HG03196 (cell line): ENCODE data around the gene TEAD2.

Source experiments
- ATAC-seq: cut with Tn5 transposase; IDR thresholded peaks from one replicate; pipeline ENCODE4 v1.9.1; 2021; ENCODE audit not compliant: unreplicated experiment

The TEAD2 gene

DNA sequence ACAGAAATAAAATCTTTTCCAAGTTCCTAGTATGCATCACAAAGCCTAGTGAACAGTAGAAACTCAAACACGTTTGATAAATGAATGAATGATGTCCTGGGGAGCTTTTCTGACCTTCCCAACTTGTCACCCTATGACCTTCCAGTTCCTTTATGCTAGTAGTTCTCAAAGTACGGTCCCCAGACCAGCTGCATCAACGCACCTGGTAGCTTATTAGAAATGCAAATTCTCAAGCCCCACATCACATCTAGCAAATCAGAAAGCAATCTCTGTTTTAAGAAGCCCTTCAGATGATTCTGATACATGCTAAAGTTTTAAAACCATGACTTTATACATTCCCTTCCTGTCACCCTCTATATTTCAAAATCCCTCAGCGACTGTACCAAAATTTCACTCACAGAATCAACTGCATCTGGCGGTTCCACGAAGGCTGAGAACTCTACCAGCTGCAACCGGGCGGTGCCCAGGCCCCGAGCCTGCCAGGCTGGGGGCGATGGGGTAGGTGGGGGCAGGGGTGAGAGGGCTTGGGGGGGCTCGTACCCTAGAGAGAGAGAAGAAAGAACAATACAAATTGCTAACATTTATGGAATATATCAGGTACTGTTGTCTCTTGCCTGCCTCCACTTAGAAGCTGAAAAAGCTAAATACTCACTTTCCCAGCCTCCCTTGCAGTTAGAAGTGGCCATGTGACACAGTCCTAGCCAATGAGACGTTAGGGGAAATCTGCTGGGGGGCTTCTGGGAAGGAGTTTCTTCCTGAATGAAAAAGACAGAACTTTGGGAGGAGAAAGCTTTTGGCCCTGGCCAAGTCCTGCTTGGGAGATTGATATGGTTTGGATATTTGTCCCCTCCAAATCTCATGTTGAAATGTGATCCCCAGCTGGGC lies 13.7 kb downstream of the TEAD2 start:
- ATAC-seq: no peak

DNA sequence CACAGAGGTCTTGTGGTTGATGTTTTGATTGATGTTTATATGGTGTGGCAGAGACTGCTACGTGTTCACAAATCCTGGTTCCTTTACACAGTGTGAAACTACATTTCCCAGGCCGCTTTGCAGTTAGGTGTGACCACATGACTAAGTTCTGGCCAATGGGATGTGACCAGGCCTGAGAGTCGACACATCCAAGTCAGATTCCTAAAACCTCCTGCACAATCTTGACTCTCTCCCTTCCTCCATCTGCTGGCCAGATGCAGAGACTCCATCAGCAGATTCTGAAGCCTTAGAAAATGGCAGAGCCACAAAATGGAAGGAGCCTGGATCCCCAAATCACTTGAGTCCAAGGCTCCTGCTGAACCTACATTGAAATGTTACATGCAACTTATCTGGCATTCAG lies 14.4 kb downstream of the TEAD2 start:
- no peak for ATAC-seq

DNA sequence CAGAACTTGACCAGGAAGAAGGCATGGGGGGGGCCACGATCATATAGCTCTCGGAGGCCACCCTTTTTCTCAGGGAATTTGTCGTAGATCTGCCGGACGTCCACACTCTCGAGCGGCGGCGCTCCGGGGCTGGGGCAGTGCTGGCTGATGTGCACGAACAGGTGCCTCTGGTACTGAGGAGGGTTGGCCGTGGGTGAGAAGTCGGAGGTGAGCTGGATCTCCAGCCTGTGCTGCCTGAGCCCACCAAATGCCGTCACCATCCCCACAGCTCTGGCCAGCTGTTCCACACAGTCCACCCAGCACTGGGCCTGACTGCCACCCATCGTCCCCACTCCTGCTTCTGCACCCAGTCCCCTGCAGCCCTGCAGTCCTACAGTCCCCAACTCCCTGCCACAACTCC lies 15.0 kb downstream of the TEAD2 start:
- no peak for ATAC-seq

DNA sequence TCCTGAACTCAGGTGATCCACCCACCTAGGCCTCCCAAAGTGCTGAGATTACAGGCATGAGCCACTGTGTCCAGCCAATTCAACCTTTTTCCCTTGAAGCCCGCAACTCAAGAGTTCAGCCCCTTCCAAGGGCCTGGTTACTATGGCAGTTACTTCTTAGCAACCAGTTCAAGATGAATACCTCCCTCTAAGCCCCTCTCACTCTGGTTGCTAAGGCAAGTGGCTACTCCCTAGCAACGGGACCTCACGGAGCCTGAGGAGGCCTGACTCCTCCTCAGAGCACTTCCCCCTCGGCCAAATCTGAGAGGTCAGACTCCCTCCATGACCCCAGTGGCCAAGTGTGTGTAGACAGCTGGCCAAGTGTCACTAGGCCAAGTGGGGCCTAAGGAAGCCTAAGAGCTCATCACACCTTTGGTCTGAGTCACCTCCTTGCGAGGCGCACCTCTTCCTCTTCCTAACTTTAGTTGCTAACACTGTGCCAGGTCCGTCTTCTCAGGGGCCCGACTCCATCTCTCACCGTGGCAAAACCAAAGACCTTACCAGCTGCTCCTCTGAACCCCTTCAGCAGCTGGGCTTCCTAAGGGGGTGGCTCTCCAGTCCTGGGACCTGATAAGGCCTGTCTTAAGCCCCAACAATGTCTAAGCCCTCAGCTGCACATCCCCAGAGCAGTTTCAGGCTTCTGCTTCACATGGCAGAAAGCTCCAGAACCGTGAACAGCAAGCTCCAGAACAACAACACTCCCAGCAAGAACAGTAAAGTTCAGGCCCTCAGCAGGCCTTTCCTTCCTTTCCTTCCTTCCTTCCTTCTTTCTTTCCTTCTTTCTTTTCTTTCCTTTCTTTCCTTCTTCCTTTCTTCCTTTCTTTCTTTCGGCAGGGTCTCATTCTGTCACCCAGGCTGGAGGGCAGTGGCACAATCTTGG lies 17.5 kb downstream of the TEAD2 start:
- ATAC-seq: no peak

DNA sequence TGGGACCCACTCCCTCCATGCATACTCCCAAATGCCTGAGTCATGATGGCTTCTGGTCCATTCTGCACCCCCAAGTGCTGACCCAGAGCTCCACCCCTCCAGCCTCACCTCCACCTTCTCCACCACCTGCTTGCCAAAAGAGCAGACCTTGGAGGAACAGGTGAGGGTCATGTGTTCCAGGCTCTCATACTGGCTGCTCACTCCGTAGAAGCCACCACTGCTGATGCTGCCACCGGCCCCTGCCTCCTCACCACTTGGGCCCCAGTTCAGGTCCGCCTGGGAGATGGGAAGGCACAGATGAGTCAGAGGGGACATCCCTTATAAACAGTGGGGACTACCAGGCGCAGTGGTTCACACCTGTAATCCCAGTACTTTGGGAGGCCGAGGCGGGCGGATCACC lies 19.1 kb downstream of the TEAD2 start:
- ATAC-seq: no peak

DNA sequence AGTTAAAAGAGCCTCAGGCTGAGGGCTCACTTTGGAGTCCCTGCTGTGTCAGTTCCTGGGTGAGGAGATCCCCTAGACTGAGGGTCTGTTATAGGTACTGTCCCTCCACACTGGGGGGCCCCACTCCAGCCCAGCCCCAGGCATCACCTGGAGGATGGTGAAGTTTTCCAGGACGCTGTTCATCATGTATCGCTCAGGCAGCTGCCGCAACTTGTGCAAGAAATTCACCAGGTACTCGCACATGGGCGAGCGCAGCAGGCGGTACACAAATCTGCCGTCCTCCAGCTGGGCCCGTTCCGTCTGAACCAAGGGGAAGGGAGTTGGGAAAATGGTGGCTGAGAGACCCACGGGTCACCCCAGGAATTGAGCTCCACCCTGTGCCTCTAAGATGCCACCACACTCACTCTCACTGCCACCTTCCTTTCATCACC lies 19.9 kb downstream of the TEAD2 start:
- ATAC-seq: no peak

DNA sequence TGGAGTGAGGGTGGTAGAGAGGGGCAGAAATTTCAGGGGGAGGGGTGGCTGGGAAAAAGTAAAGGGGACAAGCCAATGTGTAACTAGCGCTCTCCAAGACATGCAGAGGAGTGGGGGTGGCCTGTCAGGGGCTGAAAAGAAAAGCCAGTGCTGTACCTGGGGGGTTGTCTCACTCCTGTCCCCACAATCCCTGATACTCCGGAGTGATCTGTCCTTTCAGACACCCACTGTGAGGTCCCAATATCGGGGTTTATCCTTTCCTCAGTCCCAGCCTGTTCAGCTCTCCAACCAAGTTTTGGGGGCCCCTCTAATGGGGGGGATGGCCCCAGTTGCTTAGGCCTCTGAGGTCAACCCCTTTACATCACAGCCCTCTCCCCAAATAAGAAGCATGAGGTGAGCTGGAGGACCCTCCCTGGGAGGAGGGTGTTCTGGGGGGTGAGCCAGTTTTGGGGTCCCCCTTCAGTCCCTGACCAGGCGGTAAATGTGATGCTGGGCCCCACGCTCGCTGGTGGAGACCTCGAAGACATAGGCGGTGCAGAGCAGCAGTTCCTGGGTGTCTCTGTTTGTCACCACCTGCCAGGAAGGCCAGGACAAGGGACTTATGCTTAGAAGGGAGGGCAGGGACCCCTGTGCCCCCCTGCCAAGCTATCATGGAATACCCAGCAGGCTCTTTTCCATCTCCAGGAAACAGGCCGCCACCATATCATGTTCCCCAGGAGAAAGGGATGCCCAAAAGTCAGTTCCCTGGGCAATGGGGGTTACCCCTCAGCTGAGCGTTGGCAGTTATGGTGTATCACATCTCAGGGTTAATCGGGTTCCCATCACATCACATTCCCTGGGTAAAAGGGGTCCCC lies 21.1 kb downstream of the TEAD2 start:
- peak; percentile 6 for ATAC-seq

DNA sequence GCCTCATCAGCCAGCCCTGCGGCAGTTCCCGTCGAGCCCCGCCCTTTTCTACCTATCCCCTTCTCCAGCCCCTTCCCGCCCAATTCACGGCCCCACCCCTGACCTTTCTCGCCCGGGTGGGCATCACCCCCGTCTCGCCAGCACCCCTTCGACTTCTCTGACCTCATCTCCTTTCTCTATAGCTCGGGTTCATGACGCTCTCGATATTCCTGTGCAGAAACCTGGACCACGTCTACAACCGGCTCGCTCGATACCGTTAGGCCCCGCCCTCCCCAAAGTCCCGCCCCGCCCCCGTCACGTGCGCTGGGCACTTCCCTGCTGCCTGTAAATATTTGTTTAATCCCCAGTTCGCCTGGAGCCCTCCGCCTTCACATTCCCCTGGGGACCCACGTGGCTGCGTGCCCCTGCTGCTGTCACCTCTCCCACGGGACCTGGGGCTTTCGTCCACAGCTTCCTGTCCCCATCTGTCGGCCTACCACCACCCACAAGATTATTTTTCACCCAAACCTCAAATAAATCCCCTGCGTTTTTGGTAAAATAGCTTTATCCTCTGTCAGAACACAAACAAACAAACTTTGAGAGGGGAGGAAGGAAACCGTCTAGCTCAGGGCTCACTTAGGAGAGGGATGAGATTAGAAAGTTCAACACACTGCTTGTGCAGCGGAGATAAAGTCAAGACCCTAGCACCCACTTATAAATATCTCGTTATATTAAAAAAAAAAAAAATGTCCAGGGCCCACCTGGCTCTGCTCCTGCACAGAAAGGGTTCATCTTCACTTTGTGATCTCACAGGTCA lies 21.9 kb downstream of the TEAD2 start:
- peak; percentile 60 for ATAC-seq

DNA sequence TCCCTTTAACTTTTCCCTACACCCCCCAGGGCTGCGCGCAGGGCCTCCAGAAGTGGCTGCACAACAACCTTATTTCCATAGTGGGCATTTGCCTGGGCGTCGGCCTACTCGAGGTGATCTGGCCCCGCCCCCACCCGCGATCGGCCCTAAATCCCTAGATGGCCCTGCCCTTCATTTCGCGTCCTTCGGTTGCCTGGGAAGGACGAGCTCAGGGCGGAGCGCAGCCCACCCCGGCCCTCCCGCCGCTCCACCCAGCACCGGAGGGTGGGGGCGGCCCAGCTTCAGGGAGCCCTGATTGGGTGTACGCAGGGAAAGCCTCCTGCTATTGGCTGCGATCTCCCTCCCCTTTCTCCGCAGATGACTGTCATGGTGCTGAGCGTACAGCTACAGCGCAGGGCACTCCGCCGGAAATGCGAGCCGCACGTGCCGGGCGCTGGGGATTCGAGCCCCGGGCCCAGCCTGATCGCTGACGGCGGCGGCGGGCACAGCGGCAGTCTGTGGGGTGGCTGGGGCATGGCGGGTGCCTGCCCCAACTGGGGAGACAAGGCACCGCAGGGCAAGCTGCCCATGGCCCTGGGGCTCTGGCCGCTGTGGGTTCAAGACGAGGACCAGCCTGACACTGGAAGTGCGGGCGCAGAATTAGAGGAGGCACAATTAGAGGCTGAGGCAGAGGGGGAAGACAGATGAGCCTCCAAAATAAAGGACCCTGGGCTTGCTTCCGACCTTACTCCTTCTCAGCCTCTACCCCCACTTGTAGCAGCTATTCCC lies 22.7 kb downstream of the TEAD2 start:
- no peak for ATAC-seq

DNA sequence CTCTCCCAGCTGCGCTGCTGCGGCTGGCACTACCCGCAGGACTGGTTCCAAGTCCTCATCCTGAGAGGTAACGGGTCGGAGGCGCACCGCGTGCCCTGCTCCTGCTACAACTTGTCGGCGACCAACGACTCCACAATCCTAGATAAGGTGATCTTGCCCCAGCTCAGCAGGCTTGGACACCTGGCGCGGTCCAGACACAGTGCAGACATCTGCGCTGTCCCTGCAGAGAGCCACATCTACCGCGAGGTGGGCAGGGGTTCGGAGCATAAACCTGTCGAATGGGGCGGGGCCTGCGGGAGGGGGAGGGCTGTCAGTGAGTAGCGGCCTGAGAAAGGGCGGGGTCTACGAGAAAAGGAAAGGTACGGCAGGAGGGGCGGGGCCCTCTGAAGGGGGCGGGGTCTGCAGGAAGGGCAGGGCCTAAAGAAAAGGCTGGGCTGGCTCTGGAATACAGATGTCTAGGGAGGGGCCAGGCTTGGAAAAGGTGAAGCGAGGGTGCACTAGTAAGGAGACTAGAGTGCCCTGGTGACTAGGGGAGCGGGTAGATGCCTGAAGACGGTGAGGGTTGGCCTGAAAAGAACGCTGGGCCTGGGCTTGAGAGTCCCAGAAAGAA lies 23.4 kb downstream of the TEAD2 start:
- ATAC-seq: no peak

DNA sequence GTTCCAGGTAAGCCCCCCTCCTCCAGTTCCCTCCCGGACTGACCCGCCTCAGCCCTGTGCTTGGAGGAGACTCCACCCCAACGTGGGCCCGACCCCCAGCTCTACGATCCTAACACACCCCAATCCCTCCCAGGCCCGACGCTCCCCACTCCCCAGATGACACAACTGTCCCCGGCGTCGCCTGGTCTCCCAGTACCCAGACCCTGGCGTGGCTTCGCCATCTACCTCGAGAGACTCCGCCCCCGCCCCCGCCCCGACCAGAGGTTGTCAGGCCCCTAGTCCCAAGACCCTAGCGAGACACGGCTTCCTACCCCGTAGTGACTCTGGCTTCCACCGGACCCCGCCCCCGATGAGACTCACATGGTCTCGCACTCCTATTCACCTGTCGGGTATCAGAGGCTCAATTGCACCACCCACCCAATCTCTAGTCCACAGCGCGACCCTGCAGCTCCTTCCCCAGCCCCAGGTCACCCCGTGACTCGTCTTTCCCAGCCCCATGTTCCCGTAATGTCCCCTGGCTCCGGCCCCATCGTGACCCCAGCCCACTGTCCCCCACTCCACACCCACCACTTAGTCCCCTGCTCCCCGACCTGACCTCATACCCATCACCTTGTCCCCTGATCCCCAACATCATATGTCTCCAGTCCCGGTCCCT lies 24.1 kb downstream of the TEAD2 start:
- ATAC-seq: no peak

DNA sequence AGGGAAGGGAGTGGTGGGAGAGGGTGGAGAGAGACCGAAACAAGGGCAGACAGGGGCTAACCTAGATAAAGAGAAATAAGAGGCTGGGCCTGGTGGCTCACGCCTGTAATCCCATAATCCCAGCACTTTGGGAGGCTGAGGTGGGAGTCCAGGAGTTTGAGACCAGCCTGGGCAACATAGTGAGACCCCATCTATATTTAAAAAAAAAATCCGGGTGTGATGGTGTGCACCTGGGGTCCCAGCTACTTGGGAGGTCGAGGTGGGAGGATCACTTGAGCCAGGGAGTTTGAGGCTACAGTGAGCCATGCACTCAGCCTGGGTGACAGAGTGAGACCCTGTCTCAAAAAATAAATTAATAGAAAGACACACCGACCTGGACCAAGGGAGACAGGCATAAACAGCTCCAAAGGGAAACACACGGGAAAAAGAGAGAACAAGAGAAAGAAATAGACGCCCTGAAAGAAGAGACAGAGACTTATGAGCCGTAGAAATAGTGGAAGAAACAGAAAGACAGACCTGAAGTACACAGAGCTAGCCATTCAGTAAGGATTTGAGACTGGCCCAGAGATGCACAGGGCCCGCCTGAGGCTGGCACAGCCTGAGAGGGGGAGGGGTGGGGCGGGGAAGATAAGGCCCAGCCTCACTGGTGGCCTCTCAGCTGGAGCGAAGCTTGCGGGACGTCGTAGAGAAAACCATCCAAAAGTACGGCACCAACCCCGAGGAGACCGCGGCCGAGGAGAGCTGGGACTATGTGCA lies 24.8 kb downstream of the TEAD2 start:
- ATAC-seq: no peak

DNA sequence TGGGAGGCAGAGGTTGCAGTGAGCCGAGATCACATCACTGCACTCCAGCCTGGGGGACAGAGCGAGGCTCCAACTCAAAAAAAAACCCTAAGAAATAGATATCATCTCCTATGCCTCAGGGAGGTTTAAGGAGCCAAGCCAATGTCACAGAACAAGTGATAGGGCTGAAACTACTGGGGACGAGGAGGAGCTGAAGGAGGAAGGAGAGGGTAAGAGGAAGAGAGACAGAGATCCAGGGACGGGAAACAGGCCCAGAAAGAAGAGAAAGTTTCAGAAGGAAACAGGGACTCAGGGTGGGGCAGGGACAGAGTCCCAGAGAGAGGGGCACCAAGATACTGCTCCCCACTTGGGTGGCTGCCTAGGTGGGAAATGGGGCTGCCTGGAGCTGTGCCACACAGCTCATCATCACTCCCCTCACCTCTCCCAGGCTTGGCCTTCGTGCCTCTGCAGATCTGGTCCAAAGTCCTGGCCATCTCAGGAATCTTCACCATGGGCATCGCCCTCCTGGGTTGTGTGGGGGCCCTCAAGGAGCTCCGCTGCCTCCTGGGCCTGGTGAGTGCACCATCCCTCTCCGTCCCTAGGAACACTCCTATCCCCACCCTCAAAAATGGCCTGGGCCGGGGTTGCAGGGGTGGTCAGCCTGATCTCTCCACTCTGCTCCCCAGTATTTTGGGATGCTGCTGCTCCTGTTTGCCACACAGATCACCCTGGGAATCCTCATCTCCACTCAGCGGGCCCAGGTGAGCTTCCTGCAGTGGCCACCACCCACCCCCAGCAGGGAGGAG lies 25.5 kb downstream of the TEAD2 start:
- ATAC-seq: no peak

DNA sequence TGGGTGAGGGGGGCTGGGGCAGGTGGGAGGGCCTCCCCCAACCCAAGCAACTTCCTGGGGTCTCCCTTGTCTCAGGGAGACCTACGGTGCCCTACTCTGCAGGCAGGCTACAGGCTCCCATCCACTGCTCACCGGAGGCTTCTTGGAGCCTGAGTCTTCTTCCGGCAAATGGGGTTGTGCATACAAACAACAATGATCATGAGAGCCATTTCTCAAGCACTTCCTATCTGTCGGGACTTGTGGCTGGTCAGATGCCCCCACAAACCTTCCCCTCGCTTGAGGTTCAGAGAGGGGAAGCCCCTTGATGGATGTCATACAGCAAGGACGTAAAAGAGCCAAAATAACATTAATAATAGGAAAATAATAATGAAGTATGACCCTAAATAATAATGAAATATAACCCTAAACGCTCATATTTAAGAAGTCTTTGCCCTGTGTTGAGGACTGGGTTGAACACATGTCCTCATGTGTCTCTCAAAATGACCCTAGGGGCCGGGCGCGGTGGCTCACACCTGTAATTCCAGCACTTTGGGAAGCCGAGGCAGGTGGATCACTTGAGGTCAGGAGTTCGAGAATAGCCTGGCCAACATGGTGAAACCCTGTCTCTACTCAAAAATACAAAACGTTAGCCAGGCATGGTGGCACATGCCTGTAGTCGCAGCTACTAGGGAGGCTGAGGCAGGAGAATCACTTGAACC lies 26.3 kb downstream of the TEAD2 start:
- ATAC-seq: no peak

DNA sequence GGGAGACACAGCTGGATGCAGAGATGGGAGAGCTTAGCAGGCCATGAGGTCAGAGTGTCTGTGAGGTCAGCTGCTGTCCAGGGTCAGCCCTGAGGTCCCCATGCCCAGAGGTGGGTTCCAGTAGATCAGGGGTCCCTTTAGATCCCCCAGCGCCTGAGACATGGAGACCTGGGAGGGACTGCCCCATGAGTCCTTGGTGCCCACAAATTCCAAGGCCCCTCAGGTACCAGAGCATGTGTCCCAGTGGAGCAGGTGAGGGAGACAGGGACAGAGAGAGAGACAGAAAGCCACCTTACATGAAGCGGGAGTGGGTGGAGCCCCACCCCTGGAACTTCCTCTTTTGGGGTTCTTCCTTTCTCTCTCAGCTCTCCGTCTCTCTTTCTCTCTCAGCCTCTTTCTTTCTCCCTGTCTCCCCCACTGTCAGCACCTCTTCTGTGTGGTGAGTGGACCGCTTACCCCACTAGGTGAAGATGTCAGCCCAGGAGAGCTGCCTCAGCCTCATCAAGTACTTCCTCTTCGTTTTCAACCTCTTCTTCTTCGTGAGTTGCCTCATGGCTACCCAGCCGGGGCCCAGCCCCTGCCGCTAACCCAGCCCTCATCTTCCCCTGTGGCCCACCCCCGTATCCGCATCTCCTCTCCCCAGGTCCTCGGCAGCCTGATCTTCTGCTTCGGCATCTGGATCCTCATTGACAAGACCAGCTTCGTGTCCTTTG lies 27.0 kb downstream of the TEAD2 start, which contains the start of gene CD37:
Gene CD37 (plus strand): TSS at position 336 of the 713 bp plus-strand sequence. CDS start 135 bp downstream, at position 471.
- no peak for ATAC-seq
